H1 (cell line): Measurements from ENCODE around the gene TOB2. TPM values are rescaled to one million over a fixed set of nuclear protein-coding genes. Genes with fewer than 3 reads are reported as not detected.

Experiments
- CHD1 ChIP-seq: IDR thresholded peaks from 2 replicates; pipeline ENCODE4 v1.6.1; 2012; ENCODE audit warnings: low read depth, low read length, improper control_type of control experiment
- NRF1 ChIP-seq: IDR thresholded peaks from 2 replicates; pipeline ENCODE4 v1.6.1; 2011; ENCODE audit warnings: mild to moderate bottlenecking, low read depth, low read length, improper control_type of control experiment
- PHF8 ChIP-seq: fragments of 200-600 bp; sonication (generic); conservative IDR thresholded peaks from 2 replicates; pipeline ENCODE4 v1.7.1; 2012; ENCODE audit warnings: low read depth, mild to moderate bottlenecking, inconsistent platforms, low read length, moderate library complexity
- POLR2A ChIP-seq, 2 experiments: IDR thresholded peaks; 1 replicate in 1 of 2; 2 replicates in 1 of 2; pipeline ENCODE4 v1.6.1; 2011; ENCODE audit warnings: low read depth in 2 of 2, low read length in 2 of 2, mild to moderate bottlenecking in 2 of 2; ENCODE audit errors: control extremely low read depth in 1 of 2
- SIN3A ChIP-seq, 2 experiments: IDR thresholded peaks in 1 of 2; conservative IDR thresholded peaks in 1 of 2; 2 replicates each; pipeline ENCODE4 v1.6.1; 2011 to 2012; ENCODE audit warnings: low read length in 2 of 2, improper control_type of control experiment in 1 of 2, low read depth in 1 of 2, mild to moderate bottlenecking in 1 of 2
- polyA plus RNA-seq, 7 experiments: library from polyadenylated mRNA; depleted of rRNA in 3 of 7; stranded (reverse) in 5 of 7; unstranded in 2 of 7; fragments of >200 nt in 5 of 7; fragments of 200-250 nt in 2 of 7; gene quantifications; 1 replicate in 5 of 7; 2 replicates in 1 of 7; 4 replicates in 1 of 7; pipeline versions ENCODE4 v1.2.1 to v1.2.3, GENCODE V29; 2011 to 2013; ENCODE audit warnings: missing spikeins in 2 of 7, mixed read lengths in 2 of 7
- total RNA-seq: library from RNA; stranded (reverse); fragmentation: NEBNext Ultra II Directional; extraction: Animal tissue kit (Norgen Biotek cat#: 25700); gene quantifications from 2 replicates; pipeline ENCODE4 v1.2.1, GENCODE V29; 2021

TOB2 gene
- total and polyA plus RNA-seq, 2 of the 8 experiments (the other 6 are each of a cell fraction or from before 2014, with no cell fraction given): 27.0 to 54.1 TPM

GRCh38 chr22:41447435-41448188 lies 1.0 kb upstream of the TOB2 start (continued):
- TF ChIP-seq SIN3A (conservative IDR thresholded peaks at IDR 0.05 in 1 of 2, IDR thresholded peaks at IDR 0.05 in 1 of 2; ENCODE audit: low read depth in 1 of 2, low read length in 2 of 2) (no peak), NRF1 (peak; percentile 72), POLR2A (IDR thresholded peaks at IDR 0.05; ENCODE audit: control extremely low read depth in 1 of 2, low read depth in 2 of 2, low read length in 2 of 2) (peak in 1 of 2 experiments; percentile 60; a peak in 2 of 3 replicates), PHF8 (peak; percentile 67), CHD1 (0 out of 2 replicates have a peak, but pooled peaks have one; percentile 8)
